ENCODE results near the gene UNC93B1. TPM values are rescaled to one million over a fixed set of nuclear protein-coding genes. Genes with fewer than 3 reads are reported as not detected.

Gene UNC93B1
- total RNA-seq, 1 experiment from 2014 or later = 23.3 TPM

DNA sequence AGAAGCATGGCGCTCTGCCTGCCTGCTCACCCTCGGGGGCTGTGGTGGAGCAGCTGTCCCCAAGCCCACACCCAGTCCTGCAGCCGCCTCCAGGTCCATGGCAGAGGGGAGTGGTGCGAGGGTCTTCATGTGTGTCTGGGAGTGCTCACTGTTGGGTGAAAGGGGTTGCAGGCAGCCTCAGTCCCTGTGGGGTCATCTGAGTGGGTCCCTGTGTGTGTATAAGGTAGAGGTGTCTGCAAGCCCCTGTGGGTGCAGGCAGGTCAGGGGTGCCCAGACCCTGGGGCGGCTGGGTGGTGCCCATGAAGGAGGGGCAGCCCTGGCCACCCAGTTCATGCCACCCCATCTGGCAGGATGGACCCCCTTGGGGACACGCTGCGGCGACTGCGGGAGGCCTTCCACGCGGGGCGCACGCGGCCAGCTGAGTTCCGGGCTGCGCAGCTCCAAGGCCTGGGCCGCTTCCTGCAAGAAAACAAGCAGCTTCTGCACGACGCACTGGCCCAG lies 11.1 kb upstream of the UNC93B1 start:
- Histone ChIP-seq H2AK5ac (ENCODE audit: insufficient read length, low read length) (no peak overlapping the region), H3K4ac (ENCODE audit: low read depth, low read length) (no peak overlapping the region), H2BK15ac (ENCODE audit: low read depth, low read length) (no peak overlapping the region), H2BK12ac (ENCODE audit: insufficient read length, low read depth, low read length) (no peak overlapping the region), H4K8ac (replicated peaks; ENCODE audit: insufficient read length, low read depth, low read length) (no peak overlapping the region), H4K91ac (ENCODE audit: insufficient read length, low read depth, low read length) (no peak overlapping the region), H4K5ac (ENCODE audit: insufficient read length, low read depth, low read length) (no peak overlapping the region), H3T11ph (ENCODE audit: low read length) (no peak overlapping the region), H3K9ac (ENCODE audit: extremely low read depth, insufficient read length, low read length) (no peak overlapping the region), H3K27me3 (ENCODE audit: insufficient read depth, low read length) (no peaks in the 10 kb centered on the region), H3K23ac (ENCODE audit: insufficient read length, low read depth, low read length) (no peak overlapping the region), H3K18ac (ENCODE audit: insufficient read length, low read depth, low read length) (no peak overlapping the region), H3K14ac (ENCODE audit: insufficient read depth, low read length) (no peak overlapping the region; the same call in 1 of the 2 replicates), H3K23me2 (ENCODE audit: insufficient read length, low read depth, low read length, poor library complexity, severe bottlenecking) (no peaks in the 10 kb centered on the region), H3K27ac (ENCODE audit: insufficient read length, low read depth, low read length) (no peak overlapping the region), H2BK5ac (ENCODE audit: insufficient read length, low read length) (no peak overlapping the region), H2BK20ac (ENCODE audit: low read depth, low read length, poor library complexity, severe bottlenecking) (no peak overlapping the region), H3K79me2 (ENCODE audit: insufficient read depth, low read length) (no peaks in the 10 kb centered on the region), H3K79me1 (ENCODE audit: insufficient read depth, low read depth, low read length, poor library complexity, severe bottlenecking) (no peaks in the 10 kb centered on the region), H3K56ac (ENCODE audit: insufficient read length, low read depth, low read length) (no peak overlapping the region), H3K4me1 (ENCODE audit: insufficient read depth, low read length) (no peaks in the 10 kb centered on the region), H3K4me2 (ENCODE audit: insufficient read depth, insufficient read length, low read length) (no peak overlapping the region), H4K20me1 (ENCODE audit: control insufficient read depth, insufficient read depth, insufficient read length) (no peaks in the 10 kb centered on the region), H3K9me3 (ENCODE audit: control insufficient read depth, low read depth, low read length) (no peaks in the 10 kb centered on the region), H2BK120ac (ENCODE audit: low read depth, low read length, poor library complexity, severe bottlenecking) (no peak overlapping the region), H2AFZ (ENCODE audit: low read length) (no peak overlapping the region)
- Mint-ChIP-seq H3K4me1 (peaks cover 13 to 28% of the 10 kb centered on the region in 2 experiments), H3K4me3 (no peak overlapping the region), H3K36me3 (ENCODE audit: insufficient read depth in 1 of 3, low read depth in 3 of 3) (no peaks in the 10 kb centered on the region; a peak in 1 of 7 replicates), H3K27ac (no peak overlapping the region), H3K27me3 (ENCODE audit: low read depth) (peaks cover 2% of the 10 kb centered on the region), H3K9me3 (no peaks in the 10 kb centered on the region)
- TF ChIP-seq, protein P1, sequence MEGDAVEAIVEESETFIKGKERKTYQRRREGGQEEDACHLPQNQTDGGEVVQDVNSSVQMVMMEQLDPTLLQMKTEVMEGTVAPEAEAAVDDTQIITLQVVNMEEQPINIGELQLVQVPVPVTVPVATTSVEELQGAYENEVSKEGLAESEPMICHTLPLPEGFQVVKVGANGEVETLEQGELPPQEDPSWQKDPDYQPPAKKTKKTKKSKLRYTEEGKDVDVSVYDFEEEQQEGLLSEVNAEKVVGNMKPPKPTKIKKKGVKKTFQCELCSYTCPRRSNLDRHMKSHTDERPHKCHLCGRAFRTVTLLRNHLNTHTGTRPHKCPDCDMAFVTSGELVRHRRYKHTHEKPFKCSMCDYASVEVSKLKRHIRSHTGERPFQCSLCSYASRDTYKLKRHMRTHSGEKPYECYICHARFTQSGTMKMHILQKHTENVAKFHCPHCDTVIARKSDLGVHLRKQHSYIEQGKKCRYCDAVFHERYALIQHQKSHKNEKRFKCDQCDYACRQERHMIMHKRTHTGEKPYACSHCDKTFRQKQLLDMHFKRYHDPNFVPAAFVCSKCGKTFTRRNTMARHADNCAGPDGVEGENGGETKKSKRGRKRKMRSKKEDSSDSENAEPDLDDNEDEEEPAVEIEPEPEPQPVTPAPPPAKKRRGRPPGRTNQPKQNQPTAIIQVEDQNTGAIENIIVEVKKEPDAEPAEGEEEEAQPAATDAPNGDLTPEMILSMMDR (conservative IDR thresholded peaks at IDR 0.05) = no peak
- no peak for DNase-seq
- WGBS (ENCODE audit: extremely low coverage, insufficient read length, low lambda C conversion rate) = no CpG with 5 or more reads among the region's 19 CpGs

Data from H9 (cell line).